Panc1 (cell line): ENCODE data around the gene MPO. TPM values are rescaled to one million over a fixed set of nuclear protein-coding genes. Genes with fewer than 3 reads are reported as not detected.

ENCODE experiments used
- ATAC-seq: fragments of 200-7000 bp; cut with Tn5 transposase; 2 replicates; pipeline ENCODE4 v1.9.1; 2020; ENCODE audit warnings: mild to moderate bottlenecking, moderate library complexity
- BruUV-seq: library from RNA; stranded (reverse); fragments of 400-500 nt; replicated peaks from 2 replicates; lab custom pipeline; 2021; lab: Mats Ljungman, UMichigan
- CTCF ChIA-PET: fragments of 300-600 bp; sonication (Branson Sonifier 250); formaldehyde crosslinking; loops from one replicate; lab custom pipeline; 2022; ENCODE audit warnings: antibody characterized with exemption; lab: Charles Lee
- POLR2A ChIA-PET: fragments of 300-600 bp; sonication (Branson Sonifier 250); formaldehyde crosslinking; loops from one replicate; lab custom pipeline; 2022; ENCODE audit warnings: antibody characterized with exemption; lab: Charles Lee
- DNase-seq: peaks from one replicate; pipeline ENCODE4 v3.0.0-alpha.2; 2010; ENCODE audit warnings: low read depth, low spot score
- H3K27ac ChIP-seq: 2 replicates; pipeline ENCODE4 v1.5.1; 2011; ENCODE audit warnings: mild to moderate bottlenecking, low read length, inconsistent platforms
- H3K27me3 ChIP-seq: fragments of 200-500 bp; sonication (Bioruptor generic); 2 replicates; pipeline ENCODE4 v1.6.0; 2014; ENCODE audit warnings: low read length, inconsistent platforms; ENCODE audit not compliant: control insufficient read depth, insufficient read depth
- H3K36me3 ChIP-seq: fragments of 200-500 bp; sonication (Bioruptor generic); 2 replicates; pipeline ENCODE4 v1.5.1; 2014; ENCODE audit warnings: inconsistent platforms, mild to moderate bottlenecking, low read length, moderate library complexity; ENCODE audit not compliant: control insufficient read depth, insufficient read depth
- H3K4me1 ChIP-seq: 2 replicates; pipeline ENCODE4 v1.5.1; 2011; ENCODE audit warnings: inconsistent platforms, mild to moderate bottlenecking, low read length, moderate library complexity; ENCODE audit not compliant: control insufficient read depth, insufficient read depth
- H3K4me3 ChIP-seq, 2 experiments: 2 replicates each; pipeline ENCODE4 v1.5.1; 2011 to 2012; ENCODE audit warnings: low read depth in 2 of 2, low read length in 2 of 2, mild to moderate bottlenecking in 2 of 2, inconsistent platforms in 1 of 2, moderate library complexity in 1 of 2
- H3K9me3 ChIP-seq: fragments of 200-500 bp; sonication (Bioruptor generic); 2 replicates; pipeline ENCODE4 v1.5.1; 2014; ENCODE audit warnings: low read depth, mild to moderate bottlenecking, inconsistent platforms, low read length, moderate library complexity; ENCODE audit not compliant: control insufficient read depth, insufficient read depth
- CTCF ChIP-seq: fragments of 450-650 bp; IDR thresholded peaks from 2 replicates; pipeline ENCODE4 v1.5.1; 2017; ENCODE audit warnings: mild to moderate bottlenecking
- POLR2AphosphoS5 ChIP-seq: IDR thresholded peaks from 2 replicates; pipeline ENCODE4 v1.6.1; 2012; ENCODE audit warnings: mild to moderate bottlenecking, low read depth, low read length, moderate library complexity
- REST ChIP-seq, 2 experiments: IDR thresholded peaks; 2 replicates each; pipeline ENCODE4 v1.6.1; 2011 to 2012; ENCODE audit warnings: low read depth in 2 of 2, control low read depth in 1 of 2, low read length in 1 of 2, mild to moderate bottlenecking in 1 of 2, moderate library complexity in 1 of 2; ENCODE audit not compliant: insufficient read depth in 1 of 2
- SIN3A ChIP-seq: IDR thresholded peaks from 2 replicates; pipeline ENCODE4 v1.6.1; 2012; ENCODE audit warnings: low read depth, mild to moderate bottlenecking, low read length, moderate library complexity, borderline replicate concordance; ENCODE audit not compliant: insufficient read depth
- TCF7L2 ChIP-seq: IDR thresholded peaks from 2 replicates; pipeline ENCODE4 v1.6.1; 2011; ENCODE audit warnings: mild to moderate bottlenecking, low read depth, low read length, inconsistent platforms
- in situ Hi-C: cut with HindIII; loops from 2 replicates; pipeline ENCODE4 v1.10.0; 2016; ENCODE audit warnings: low sequenced_read_pairs, low pct_unique_long_range_greater_than_20kb
- intact Hi-C: fragments of 100-400 bp; cut with micrococcal nuclease; formaldehyde crosslinking; loops from one replicate; pipeline ENCODE4 v1.10.0; 2022; ENCODE audit not compliant: unreplicated experiment
- total RNA-seq: library from RNA; stranded (reverse); gene quantifications from one replicate; pipeline ENCODE4 v1.2.1, GENCODE V29; 2021; ENCODE audit not compliant: unreplicated experiment

The MPO gene
- total RNA-seq, 1 experiment from 2014 or later, result not detected

GRCh38 chr17:58262149-58262548, 18.6 kb downstream of the MPO start:
- H3K27me3 ChIP-seq, result peaks cover 34% of the 10 kb centered on the region
- H3K27ac ChIP-seq, result no peak overlapping the region
- H3K4me3 ChIP-seq, result no peak overlapping the region
- DNase-seq (no peak), ATAC-seq (no peak)
- intact Hi-C loops, result no loop called here
- no TSS peak for BruUV-seq
- H3K9me3 ChIP-seq, result no peaks in the 10 kb centered on the region
- no peak for TF ChIP-seq SIN3A
- TF ChIP-seq CTCF, result no peak
- TF ChIP-seq REST (IDR thresholded peaks at IDR 0.05; ENCODE audit: insufficient read depth in 1 of 2, low read depth in 2 of 2, low read length in 1 of 2), result no peak
- TF ChIP-seq TCF7L2, result no peak
- TF ChIP-seq POLR2AphosphoS5, result no peak
- ChIA-PET CTCF (no interaction called here), POLR2A (interaction anchor here (0.6 kb wide), 1 partner anchor 298 kb away, joined by 3 read pairs; no protein-coding TSS in a partner anchor)
- H3K4me1 ChIP-seq, result no peaks in the 10 kb centered on the region
- H3K36me3 ChIP-seq, result no peaks in the 10 kb centered on the region
- in situ Hi-C loops, result no loop called here

- Histone ChIP-seq H3K36me3 (no peaks in the 10 kb centered on the region), H3K4me1 (no peaks in the 10 kb centered on the region), H3K27me3 (peaks cover 5% of the 10 kb centered on the region), H3K27ac (no peak overlapping the region), H3K4me3 (no peak overlapping the region), H3K9me3 (no peaks in the 10 kb centered on the region)
- TF ChIP-seq POLR2AphosphoS5 (no peak), CTCF (0 out of 2 replicates have a peak, but pooled peaks have one; percentile 18)
- DNase-seq, result no peak
- ATAC-seq, result no peak
- in situ Hi-C loops, result no loop called here
- CTCF ChIA-PET, result interaction anchor here (0.6 kb wide), 1 partner anchor 179 kb away, joined by 3 read pairs; no protein-coding TSS in a partner anchor
- intact Hi-C loops, result no loop called here
- POLR2A ChIA-PET, result no interaction called here
- BruUV-seq, result no TSS peak
These were observed 25.9 kb downstream of the MPO start for GRCh38 chr17:58254803-58255202.
